ENCODE measurements around the gene KCNJ1.

- TF ChIP-seq, protein P1, sequence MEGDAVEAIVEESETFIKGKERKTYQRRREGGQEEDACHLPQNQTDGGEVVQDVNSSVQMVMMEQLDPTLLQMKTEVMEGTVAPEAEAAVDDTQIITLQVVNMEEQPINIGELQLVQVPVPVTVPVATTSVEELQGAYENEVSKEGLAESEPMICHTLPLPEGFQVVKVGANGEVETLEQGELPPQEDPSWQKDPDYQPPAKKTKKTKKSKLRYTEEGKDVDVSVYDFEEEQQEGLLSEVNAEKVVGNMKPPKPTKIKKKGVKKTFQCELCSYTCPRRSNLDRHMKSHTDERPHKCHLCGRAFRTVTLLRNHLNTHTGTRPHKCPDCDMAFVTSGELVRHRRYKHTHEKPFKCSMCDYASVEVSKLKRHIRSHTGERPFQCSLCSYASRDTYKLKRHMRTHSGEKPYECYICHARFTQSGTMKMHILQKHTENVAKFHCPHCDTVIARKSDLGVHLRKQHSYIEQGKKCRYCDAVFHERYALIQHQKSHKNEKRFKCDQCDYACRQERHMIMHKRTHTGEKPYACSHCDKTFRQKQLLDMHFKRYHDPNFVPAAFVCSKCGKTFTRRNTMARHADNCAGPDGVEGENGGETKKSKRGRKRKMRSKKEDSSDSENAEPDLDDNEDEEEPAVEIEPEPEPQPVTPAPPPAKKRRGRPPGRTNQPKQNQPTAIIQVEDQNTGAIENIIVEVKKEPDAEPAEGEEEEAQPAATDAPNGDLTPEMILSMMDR (IDR thresholded peaks at IDR 0.05; ENCODE audit: low read depth, low read length), result no peak
- TF ChIP-seq POLR2A (IDR thresholded peaks at IDR 0.05; ENCODE audit: extremely low read depth, insufficient read length) (no peak), MYC (IDR thresholded peaks at IDR 0.05; ENCODE audit: low read depth, low read length) (no peak)
- TF ChIP-seq, protein P2, sequence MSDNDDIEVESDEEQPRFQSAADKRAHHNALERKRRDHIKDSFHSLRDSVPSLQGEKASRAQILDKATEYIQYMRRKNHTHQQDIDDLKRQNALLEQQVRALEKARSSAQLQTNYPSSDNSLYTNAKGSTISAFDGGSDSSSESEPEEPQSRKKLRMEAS (IDR thresholded peaks at IDR 0.05; ENCODE audit: low read depth, low read length), result no peak
These were observed 23.7 kb upstream of the KCNJ1 start, which contains the start of gene KCNJ5 for GRCh38 chr11:128890543-128891368.
